ENCODE data around the gene FASLG. TPM values are rescaled to one million over a fixed set of nuclear protein-coding genes. Genes with fewer than 3 reads are reported as not detected.

FASLG gene
- total RNA-seq, 4 donors from 2014 or later = 0.68 to 2.2 TPM; not detected in 2

DNA sequence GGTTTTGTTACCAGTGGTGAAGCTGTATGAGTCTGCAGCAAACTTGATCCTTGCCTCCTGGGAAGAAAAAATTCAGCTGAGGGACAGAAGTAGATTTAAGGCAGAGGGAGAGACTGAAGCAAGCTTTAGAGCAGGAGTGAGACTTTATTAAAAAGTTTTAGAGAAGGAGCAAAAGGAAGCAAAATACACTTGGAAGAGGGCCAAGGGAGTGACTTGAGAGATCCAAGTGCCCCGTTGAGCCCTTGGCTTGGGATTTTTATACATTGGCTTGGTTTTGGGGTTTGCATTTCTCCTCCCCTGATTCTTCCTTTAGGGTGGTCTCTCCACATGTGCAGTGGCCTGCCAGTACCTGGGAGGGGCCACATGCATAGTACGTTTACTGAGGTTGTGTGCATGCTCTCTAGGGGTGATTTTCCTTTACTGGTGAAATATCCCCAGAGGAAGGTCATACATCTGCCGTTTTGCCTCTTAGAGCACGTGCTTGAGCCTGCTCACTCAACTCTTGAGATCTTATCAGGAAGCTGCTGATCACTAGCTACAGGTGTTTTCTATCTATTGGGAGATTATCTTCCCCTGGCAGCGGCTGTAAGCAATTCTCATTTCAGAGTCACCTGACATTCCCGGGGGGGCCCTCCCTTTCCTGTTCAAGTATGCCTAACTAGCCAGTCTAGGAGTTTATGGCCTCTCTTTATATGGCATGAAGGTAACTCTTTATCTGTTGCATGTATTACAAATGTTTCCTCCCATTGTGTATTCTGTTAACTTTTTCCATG lies 20.3 kb downstream of the FASLG start:
- in situ Hi-C loops (cut with MboI; ENCODE audit: low pct_ligation_motif_present in 1 of 4, low pct_unique_long_range_greater_than_20kb in 1 of 4, low sequenced_read_pairs in 3 of 4) = no loop called here
- intact Hi-C loops (cut with DNase I; ENCODE audit: low total_unique reads) = no loop called here
- peak; percentile 33 for DNase-seq
- H3K9me3 ChIP-seq = no peaks in the 10 kb centered on the region
- peaks cover 0 to 7% (median 2%) of the 10 kb centered on the region in 4 donors for H3K4me1 ChIP-seq
- no peaks in the 10 kb centered on the region for H3K27me3 ChIP-seq
- 31 to 44% methylated on average over 4 to 6 of the region's 6 CpGs for WGBS, 2 donors (ENCODE audit: low coverage in 1 of 2)
- no peak overlapping the region for H3K27ac ChIP-seq
- no peaks in the 10 kb centered on the region for H3K36me3 ChIP-seq
- TF ChIP-seq POLR2A (IDR thresholded peaks at IDR 0.05) (no peak), POLR2AphosphoS5 (IDR thresholded peaks at IDR 0.05) (no peak), EP300 (IDR thresholded peaks at IDR 0.05; ENCODE audit: low read depth) (no peak)
- TF ChIP-seq, protein P1, sequence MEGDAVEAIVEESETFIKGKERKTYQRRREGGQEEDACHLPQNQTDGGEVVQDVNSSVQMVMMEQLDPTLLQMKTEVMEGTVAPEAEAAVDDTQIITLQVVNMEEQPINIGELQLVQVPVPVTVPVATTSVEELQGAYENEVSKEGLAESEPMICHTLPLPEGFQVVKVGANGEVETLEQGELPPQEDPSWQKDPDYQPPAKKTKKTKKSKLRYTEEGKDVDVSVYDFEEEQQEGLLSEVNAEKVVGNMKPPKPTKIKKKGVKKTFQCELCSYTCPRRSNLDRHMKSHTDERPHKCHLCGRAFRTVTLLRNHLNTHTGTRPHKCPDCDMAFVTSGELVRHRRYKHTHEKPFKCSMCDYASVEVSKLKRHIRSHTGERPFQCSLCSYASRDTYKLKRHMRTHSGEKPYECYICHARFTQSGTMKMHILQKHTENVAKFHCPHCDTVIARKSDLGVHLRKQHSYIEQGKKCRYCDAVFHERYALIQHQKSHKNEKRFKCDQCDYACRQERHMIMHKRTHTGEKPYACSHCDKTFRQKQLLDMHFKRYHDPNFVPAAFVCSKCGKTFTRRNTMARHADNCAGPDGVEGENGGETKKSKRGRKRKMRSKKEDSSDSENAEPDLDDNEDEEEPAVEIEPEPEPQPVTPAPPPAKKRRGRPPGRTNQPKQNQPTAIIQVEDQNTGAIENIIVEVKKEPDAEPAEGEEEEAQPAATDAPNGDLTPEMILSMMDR (IDR thresholded peaks at IDR 0.05) = no peak
- H3K4me3 ChIP-seq = no peak overlapping the region

DNA sequence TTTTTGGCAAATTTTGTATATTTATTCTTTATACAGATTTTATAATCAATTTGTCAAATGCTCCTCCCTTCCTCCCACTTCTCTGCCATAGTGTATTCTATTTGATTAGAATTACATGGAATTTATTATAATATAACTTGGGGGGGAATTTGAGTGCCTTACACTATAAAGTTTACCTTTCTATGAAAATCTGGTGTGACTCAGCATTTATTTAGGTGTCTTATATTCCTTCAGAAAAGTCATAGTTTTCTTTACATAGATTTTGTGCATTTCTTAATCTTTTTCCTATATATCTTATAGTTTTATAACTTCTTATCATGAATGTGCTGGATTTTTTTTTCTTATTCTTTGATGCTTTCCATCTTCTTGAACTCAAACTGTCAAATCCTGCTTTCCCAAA lies 21.3 kb downstream of the FASLG start:
- Histone ChIP-seq H3K4me1 (peaks cover 0 to 7% (median 2%) of the 10 kb centered on the region in 4 donors), H3K36me3 (no peaks in the 10 kb centered on the region), H3K9me3 (no peaks in the 10 kb centered on the region), H3K27me3 (no peaks in the 10 kb centered on the region), H3K4me3 (no peak overlapping the region), H3K27ac (no peak overlapping the region)
- no peak for DNase-seq
- TF ChIP-seq, protein P1 (IDR thresholded peaks at IDR 0.05) = no peak
- no peak for TF ChIP-seq EP300 (IDR thresholded peaks at IDR 0.05; ENCODE audit: low read depth)
- TF ChIP-seq POLR2AphosphoS5 (IDR thresholded peaks at IDR 0.05) = no peak
- no peak for TF ChIP-seq POLR2A (IDR thresholded peaks at IDR 0.05)
- in situ Hi-C loops (cut with MboI; ENCODE audit: low pct_ligation_motif_present in 1 of 4, low pct_unique_long_range_greater_than_20kb in 1 of 4, low sequenced_read_pairs in 3 of 4) (no loop called here), intact Hi-C loops (cut with DNase I; ENCODE audit: low total_unique reads) (no loop called here)

GRCh38 chr1:172680733-172681275 lies 21.9 kb downstream of the FASLG start:
- intact Hi-C loops (cut with DNase I; ENCODE audit: low total_unique reads) = no loop called here
- TF ChIP-seq POLR2A (IDR thresholded peaks at IDR 0.05) (no peak), POLR2AphosphoS5 (IDR thresholded peaks at IDR 0.05) (no peak), EP300 (IDR thresholded peaks at IDR 0.05; ENCODE audit: low read depth) (no peak)
- TF ChIP-seq, protein P1 (IDR thresholded peaks at IDR 0.05) = no peak
- Histone ChIP-seq H3K27ac (no peak overlapping the region), H3K27me3 (no peaks in the 10 kb centered on the region), H3K4me3 (no peak overlapping the region), H3K9me3 (no peaks in the 10 kb centered on the region), H3K36me3 (no peaks in the 10 kb centered on the region), H3K4me1 (peaks cover 0 to 7% (median 2%) of the 10 kb centered on the region in 4 donors)
- no peak for DNase-seq
- in situ Hi-C loops (cut with MboI; ENCODE audit: low pct_ligation_motif_present in 1 of 4, low pct_unique_long_range_greater_than_20kb in 1 of 4, low sequenced_read_pairs in 3 of 4) = no loop called here
- 65 to 67% methylated on average over 1 to 2 of the region's 2 CpGs for whole genome bisulfite sequencing, 2 donors (ENCODE audit: low coverage in 1 of 2)

DNA sequence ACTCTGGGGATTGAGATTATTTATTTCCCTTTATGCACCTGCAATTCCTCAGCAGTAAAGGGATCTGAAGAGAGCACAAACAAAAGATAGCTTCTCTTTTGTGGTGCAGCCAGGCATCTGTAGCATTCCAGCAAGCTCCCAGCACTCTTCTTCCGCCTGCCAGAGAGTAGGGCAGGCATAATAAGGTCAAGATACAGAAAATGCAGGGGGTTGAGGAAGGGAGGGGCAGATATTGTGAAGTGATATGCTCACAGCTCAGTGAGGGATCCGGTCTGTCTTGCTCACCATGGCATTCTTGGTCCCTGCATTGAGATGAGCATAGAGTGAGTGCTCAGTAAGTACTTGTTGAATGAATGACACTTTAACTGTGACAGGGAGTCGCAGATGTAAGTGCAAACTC lies 23.9 kb downstream of the FASLG start:
- in situ Hi-C loops (cut with MboI; ENCODE audit: low pct_ligation_motif_present in 1 of 4, low pct_unique_long_range_greater_than_20kb in 1 of 4, low sequenced_read_pairs in 3 of 4) = no loop called here
- Histone ChIP-seq H3K9me3 (no peaks in the 10 kb centered on the region), H3K36me3 (no peaks in the 10 kb centered on the region), H3K27ac (no peak overlapping the region), H3K4me1 (peaks cover 0 to 7% (median 2%) of the 10 kb centered on the region in 4 donors), H3K27me3 (no peaks in the 10 kb centered on the region), H3K4me3 (no peak overlapping the region)
- intact Hi-C loops (cut with DNase I; ENCODE audit: low total_unique reads) = no loop called here
- no peak for DNase-seq
- 73 to 78% methylated on average over 3 of the region's 3 CpGs for WGBS, 2 donors (ENCODE audit: low coverage in 1 of 2)
- TF ChIP-seq EP300 (IDR thresholded peaks at IDR 0.05; ENCODE audit: low read depth) (no peak), POLR2AphosphoS5 (IDR thresholded peaks at IDR 0.05) (no peak), POLR2A (IDR thresholded peaks at IDR 0.05) (no peak)
- TF ChIP-seq, protein P1 (IDR thresholded peaks at IDR 0.05) = no peak
